ENCODE results near the gene NR2C2AP. TPM values are rescaled to one million over a fixed set of nuclear protein-coding genes. Genes with fewer than 3 reads are reported as not detected.
A peak's percentile ranks its signal among the peaks of the same experiment; 100 is the strongest.

NR2C2AP gene
- total and polyA plus RNA-seq, 2 donors (not counting 3 experiments of a cell fraction or from before 2014, with no cell fraction given) = 11.9 to 17.5 TPM

DNA sequence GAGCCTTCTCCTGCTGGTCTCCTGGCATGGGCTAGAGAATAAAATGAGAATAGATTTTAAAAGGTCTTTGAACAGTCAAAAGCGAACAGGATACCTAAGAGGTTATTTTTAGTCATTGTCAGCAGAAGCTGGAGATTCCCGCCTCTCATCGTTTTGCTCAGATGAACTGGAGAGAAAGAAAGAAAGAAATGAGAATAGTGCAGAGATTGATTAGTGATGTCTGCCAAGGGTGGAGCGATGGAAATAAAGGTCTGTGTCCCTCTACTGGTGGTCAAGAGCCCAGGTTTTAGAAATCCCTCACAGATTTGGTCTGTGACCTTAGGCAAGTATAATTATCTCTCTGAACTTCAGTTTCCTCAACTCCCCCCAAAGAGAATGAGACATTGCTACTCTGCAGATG, 13.9 kb upstream of the NR2C2AP start:
- Histone ChIP-seq H3K27me3 (ENCODE audit: control insufficient read depth in 2 of 2, insufficient read depth in 2 of 2, low read length in 2 of 2) (peaks cover 4 to 8% of the 10 kb centered on the region in 2 experiments), H3K4me1 (ENCODE audit: control insufficient read depth, extremely low read depth, insufficient read depth, low read length) (no peaks in the 10 kb centered on the region), H3K9me1 (replicated peaks; ENCODE audit: control insufficient read depth, extremely low read depth, insufficient read depth, low read length) (no peaks in the 10 kb centered on the region), H3K9me3 (replicated peaks; ENCODE audit: control insufficient read depth, insufficient read depth, low read length) (no peaks in the 10 kb centered on the region), H3K9ac (replicated peaks; ENCODE audit: extremely low read depth, insufficient read depth, low read length) (no peak overlapping the region), H3K79me2 (ENCODE audit: control insufficient read depth, insufficient read depth, low read length) (no peaks in the 10 kb centered on the region), H3K27ac (ENCODE audit: insufficient read depth, low read depth, low read length) (no peak overlapping the region), H3K36me3 (ENCODE audit: control insufficient read depth in 2 of 2, extremely low read depth in 1 of 2, insufficient read depth in 2 of 2, low read length in 2 of 2) (no peaks in the 10 kb centered on the region), H4K20me1 (replicated peaks; ENCODE audit: control insufficient read depth, extremely low read depth, insufficient read depth, low read length) (no peaks in the 10 kb centered on the region), H2AFZ (ENCODE audit: low read depth, low read length) (no peak overlapping the region), H3K4me3 (replicated peaks in 1 of 3; ENCODE audit: insufficient read depth in 1 of 3, low read depth in 1 of 3, low read length in 3 of 3) (no peak overlapping the region), H3K4me2 (ENCODE audit: insufficient read depth, low read length) (no peak overlapping the region)
- DNase-seq (ENCODE audit: low read depth, low spot score) (no peak), FAIRE-seq (no peak)
- CTCF ChIA-PET = interaction anchor here (2.9 kb wide), 1 partner anchor 8 kb away, joined by 9 read pairs; no protein-coding TSS in a partner anchor
- TF ChIP-seq, protein P1, sequence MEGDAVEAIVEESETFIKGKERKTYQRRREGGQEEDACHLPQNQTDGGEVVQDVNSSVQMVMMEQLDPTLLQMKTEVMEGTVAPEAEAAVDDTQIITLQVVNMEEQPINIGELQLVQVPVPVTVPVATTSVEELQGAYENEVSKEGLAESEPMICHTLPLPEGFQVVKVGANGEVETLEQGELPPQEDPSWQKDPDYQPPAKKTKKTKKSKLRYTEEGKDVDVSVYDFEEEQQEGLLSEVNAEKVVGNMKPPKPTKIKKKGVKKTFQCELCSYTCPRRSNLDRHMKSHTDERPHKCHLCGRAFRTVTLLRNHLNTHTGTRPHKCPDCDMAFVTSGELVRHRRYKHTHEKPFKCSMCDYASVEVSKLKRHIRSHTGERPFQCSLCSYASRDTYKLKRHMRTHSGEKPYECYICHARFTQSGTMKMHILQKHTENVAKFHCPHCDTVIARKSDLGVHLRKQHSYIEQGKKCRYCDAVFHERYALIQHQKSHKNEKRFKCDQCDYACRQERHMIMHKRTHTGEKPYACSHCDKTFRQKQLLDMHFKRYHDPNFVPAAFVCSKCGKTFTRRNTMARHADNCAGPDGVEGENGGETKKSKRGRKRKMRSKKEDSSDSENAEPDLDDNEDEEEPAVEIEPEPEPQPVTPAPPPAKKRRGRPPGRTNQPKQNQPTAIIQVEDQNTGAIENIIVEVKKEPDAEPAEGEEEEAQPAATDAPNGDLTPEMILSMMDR (IDR thresholded peaks at IDR 0.05; ENCODE audit: extremely low read depth in 1 of 2, insufficient read depth in 1 of 2, low read depth in 1 of 2, low read length in 2 of 2) = peak; percentile 7 to 11
- TF ChIP-seq POLR2AphosphoS5 (IDR thresholded peaks at IDR 0.05; ENCODE audit: insufficient read depth, low read depth, low read length) = no peak
- no TSS peak for BruUV-seq (replicated peaks)
- POLR2A ChIA-PET = no interaction called here
- dilution Hi-C loops (cut with MboI; ENCODE audit: extremely low pct_ligation_motif_present, low sequenced_read_pairs) (no loop called here), intact Hi-C loops (cut with micrococcal nuclease) (no loop called here)

DNA sequence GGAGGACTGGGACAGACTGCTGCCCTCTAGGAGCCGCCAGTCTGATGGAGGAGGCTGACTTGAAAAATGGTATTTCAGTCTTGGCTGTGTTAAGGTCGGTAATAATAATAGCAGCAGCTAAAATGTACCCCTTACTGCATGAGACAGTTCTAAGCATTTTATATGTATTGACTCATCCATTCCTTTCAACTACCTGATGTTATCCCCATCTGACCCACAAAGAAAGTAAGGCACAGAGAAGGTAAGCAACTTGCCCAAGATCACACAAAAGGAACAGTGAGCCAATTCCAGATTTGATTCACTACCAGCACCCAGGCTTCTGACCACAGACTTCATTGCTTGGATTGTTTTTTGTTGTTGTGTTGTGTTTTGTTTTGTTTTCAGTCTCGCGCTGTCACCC, 12.6 kb upstream of the NR2C2AP start:
- Histone ChIP-seq H3K4me2 (ENCODE audit: insufficient read depth, low read length) (no peak overlapping the region), H2AFZ (ENCODE audit: low read depth, low read length) (no peak overlapping the region), H3K9me3 (replicated peaks; ENCODE audit: control insufficient read depth, insufficient read depth, low read length) (no peaks in the 10 kb centered on the region), H3K4me1 (ENCODE audit: control insufficient read depth, extremely low read depth, insufficient read depth, low read length) (no peaks in the 10 kb centered on the region), H3K27me3 (ENCODE audit: control insufficient read depth in 2 of 2, insufficient read depth in 2 of 2, low read length in 2 of 2) (peaks cover 10 to 11% of the 10 kb centered on the region in 2 experiments), H3K4me3 (replicated peaks in 1 of 3; ENCODE audit: insufficient read depth in 1 of 3, low read depth in 1 of 3, low read length in 3 of 3) (no peak overlapping the region), H4K20me1 (replicated peaks; ENCODE audit: control insufficient read depth, extremely low read depth, insufficient read depth, low read length) (no peaks in the 10 kb centered on the region), H3K9ac (replicated peaks; ENCODE audit: extremely low read depth, insufficient read depth, low read length) (no peak overlapping the region), H3K36me3 (ENCODE audit: control insufficient read depth in 2 of 2, extremely low read depth in 1 of 2, insufficient read depth in 2 of 2, low read length in 2 of 2) (no peaks in the 10 kb centered on the region), H3K27ac (ENCODE audit: insufficient read depth, low read depth, low read length) (no peak overlapping the region), H3K79me2 (ENCODE audit: control insufficient read depth, insufficient read depth, low read length) (no peaks in the 10 kb centered on the region), H3K9me1 (replicated peaks; ENCODE audit: control insufficient read depth, extremely low read depth, insufficient read depth, low read length) (no peaks in the 10 kb centered on the region)
- FAIRE-seq (no peak), DNase-seq (ENCODE audit: low read depth, low spot score) (no peak)
- TF ChIP-seq MYC (IDR thresholded peaks at IDR 0.05; ENCODE audit: low read depth, low read length) = no peak
- TF ChIP-seq, protein P1 (IDR thresholded peaks at IDR 0.05; ENCODE audit: extremely low read depth in 1 of 2, insufficient read depth in 1 of 2, low read depth in 1 of 2, low read length in 2 of 2) = no peak
- no peak for TF ChIP-seq FOS (IDR thresholded peaks at IDR 0.05; ENCODE audit: borderline replicate concordance, insufficient read depth, low read length)
- no peak for TF ChIP-seq POLR2A (IDR thresholded peaks at IDR 0.05; ENCODE audit: low read depth, low read length)
- TF ChIP-seq GATA2 (IDR thresholded peaks at IDR 0.05; ENCODE audit: insufficient read depth, insufficient read length, low read depth, low read length) = no peak
- no peak for TF ChIP-seq EZH2 (IDR thresholded peaks at IDR 0.05; ENCODE audit: borderline replicate concordance, low read depth, low read length, severe bottlenecking)
- TF ChIP-seq JUN (IDR thresholded peaks at IDR 0.05; ENCODE audit: borderline replicate concordance, insufficient read depth, insufficient read length, low read depth) = no peak
- TF ChIP-seq, protein P2, sequence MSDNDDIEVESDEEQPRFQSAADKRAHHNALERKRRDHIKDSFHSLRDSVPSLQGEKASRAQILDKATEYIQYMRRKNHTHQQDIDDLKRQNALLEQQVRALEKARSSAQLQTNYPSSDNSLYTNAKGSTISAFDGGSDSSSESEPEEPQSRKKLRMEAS (IDR thresholded peaks at IDR 0.05; ENCODE audit: insufficient read depth, insufficient read length) = no peak
- no peak for TF ChIP-seq POLR2AphosphoS5 (IDR thresholded peaks at IDR 0.05; ENCODE audit: insufficient read depth, low read depth, low read length)
- dilution Hi-C loops (cut with MboI; ENCODE audit: extremely low pct_ligation_motif_present, low sequenced_read_pairs) (no loop called here), intact Hi-C loops (cut with micrococcal nuclease) (no loop called here)
- CTCF ChIA-PET = interaction anchor here (1.5 to 2.9 kb wide), 2 partner anchors 9 to 14 kb away, joined by 8 to 9 read pairs; no protein-coding TSS in a partner anchor
- POLR2A ChIA-PET = interaction anchor here (0.6 kb wide), 1 partner anchor 1001 kb away, joined by 3 read pairs; no protein-coding TSS in a partner anchor
- no TSS peak for BruUV-seq (replicated peaks)
